Hematopoietic multipotent progenitor cell treated with erythropoietin and hydrocortisone succinate and interleukin-3 and kit ligand, for 6 days (in vitro differentiated cells): Measurements from ENCODE around the gene TFEC.

Experiments used
- DNase-seq: peaks from one replicate; pipeline ENCODE4 v3.0.0-alpha.2; 2015

The TFEC gene

GRCh38 chr7:115920367-115920766 is 110.2 kb downstream of the TFEC start:
- no peak for DNase-seq

GRCh38 chr7:115914951-115915350 is 115.6 kb downstream of the TFEC start:
- no peak for DNase-seq

- no peak for DNase-seq
These were observed 119.1 kb downstream of the TFEC start for GRCh38 chr7:115911465-115911864.

GRCh38 chr7:115910541-115911164 is 119.9 kb downstream of the TFEC start:
- peak; percentile 74 for DNase-seq

GRCh38 chr7:115906731-115907130 is 123.8 kb downstream of the TFEC start:
- DNase-seq = no peak

GRCh38 chr7:115889669-115889984 is 140.9 kb downstream of the TFEC start:
- no peak for DNase-seq

GRCh38 chr7:115888981-115889668 is 141.4 kb downstream of the TFEC start:
- no peak for DNase-seq

GRCh38 chr7:115885550-115885949 is 145.0 kb downstream of the TFEC start:
- no peak for DNase-seq
